ENCODE measurements around the gene FAM136A.
"Not testable (repeated sequence)": the region's sequence is repeated elsewhere in the genome, so short reads cannot be mapped to it uniquely, and the experiment has no call there.

Gene FAM136A

DNA sequence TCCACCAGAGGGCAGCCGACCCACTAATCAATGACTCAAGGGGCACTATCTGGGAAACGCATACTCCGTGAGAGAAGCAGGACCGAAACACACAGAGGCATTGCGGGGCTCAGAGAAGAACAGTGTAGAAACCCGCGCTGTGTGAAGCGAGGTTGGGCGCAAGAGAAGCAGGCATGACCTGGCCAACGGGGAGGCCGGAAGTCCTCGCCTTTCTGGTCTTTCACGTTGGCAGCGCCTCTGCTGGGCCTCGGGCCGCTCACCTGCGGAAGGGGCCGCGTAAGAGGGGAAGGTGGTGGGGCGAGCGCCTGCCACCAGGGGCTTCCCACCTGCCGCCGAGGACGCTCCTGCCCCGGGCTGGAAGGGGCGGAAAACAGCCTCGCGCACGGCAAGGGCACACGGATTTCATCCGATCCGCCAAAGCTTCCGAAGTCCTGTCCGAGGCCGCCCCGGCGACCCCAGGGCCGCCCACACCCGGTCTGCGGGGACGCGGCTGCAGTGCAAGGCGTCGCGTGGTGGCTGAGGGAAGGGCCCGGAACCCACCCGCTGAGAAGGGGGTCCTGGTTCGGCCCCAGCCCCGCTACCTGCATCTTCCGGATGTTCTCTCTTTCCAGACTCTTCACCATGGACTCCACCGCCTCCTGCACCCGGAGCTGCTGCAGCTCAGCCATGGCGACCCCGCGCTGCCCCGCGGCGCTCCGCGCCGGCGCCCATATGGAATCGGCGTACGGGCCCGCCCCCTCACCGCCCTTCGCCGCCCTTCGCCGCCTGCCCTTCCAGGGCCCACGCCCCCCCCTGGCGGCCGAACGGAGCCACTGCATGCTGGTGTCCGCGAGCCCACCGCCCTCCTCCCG lies at the start of gene FAM136A:
Gene FAM136A, minus strand, starts transcription at position 724 of the 851 bp plus-strand sequence. Its CDS starts 56 bp downstream, at position 668.
- DNase-seq: peak; percentile 82

DNA sequence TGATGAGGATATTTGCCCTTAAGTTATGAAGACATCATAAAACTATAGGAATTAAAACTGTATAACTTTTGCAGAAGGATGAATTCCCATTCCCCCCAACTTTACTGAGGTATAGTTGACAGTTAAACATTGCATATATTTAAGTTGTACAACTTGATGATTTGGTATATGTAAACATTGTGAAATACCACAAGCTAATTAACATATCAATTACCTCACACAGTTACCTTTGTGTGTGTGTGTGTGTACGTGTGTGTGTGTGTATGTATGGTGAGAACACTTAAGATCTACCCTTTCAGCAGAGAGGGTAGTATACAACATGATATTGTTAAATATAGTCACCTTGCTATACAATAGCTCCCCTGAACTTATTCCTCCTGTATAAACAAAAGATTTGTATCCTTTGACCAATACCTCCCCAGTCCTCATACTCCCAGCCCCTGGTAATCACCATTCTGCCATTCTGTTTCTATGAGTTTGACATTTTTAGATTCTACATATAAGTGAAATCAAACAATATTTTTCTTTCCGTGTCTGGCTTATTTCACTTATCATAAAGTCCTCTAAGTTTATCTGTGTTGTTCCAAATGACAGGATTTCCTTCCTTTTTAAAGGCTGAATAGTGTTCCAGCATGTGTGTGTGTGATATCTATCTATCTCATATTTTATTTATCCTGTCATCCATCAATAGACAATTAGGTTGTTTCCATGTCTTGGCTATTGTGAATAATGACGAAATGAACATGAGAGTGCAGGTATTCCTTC lies 48.2 kb upstream of the FAM136A start:
- DNase-seq: no peak

DNA sequence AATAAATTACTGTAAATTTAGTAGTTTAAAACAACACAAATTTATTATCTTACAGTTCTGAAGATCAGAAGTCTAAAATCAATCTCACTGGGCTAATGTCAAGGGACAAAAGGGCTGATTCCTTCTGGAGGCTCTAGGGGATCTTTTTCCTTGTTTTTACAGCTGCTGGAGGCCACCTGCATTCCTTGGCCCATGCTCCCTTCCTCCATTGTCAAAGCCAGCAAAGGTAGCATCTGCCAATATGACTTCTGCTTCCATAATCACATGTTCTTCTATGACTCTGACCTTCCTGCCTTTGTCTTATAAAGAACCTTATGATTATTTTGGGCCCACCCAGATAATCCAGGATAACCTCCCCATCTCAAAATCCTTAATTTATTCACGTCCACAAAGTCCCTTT lies 46.0 kb upstream of the FAM136A start:
- DNase-seq: no peak

DNA sequence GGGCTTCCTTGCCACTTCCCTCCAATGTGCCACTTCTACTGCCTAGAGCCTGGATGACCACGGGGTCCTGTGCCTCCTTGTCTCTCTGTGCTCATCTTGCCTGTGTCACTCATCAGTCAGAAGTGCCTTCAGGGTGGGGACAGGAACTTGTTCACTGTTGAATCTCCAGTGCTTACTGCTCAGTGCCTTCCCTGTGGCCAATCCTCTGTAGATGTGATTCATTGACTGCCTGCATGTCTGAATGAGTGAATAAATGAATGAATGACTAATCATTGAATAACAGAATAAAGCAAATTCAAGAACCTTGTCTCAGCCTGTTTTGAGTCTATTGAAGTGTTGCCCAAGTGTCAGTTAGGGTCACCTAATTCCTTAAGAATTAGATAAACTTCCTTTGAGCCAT lies 42.3 kb upstream of the FAM136A start:
- no peak for DNase-seq

DNA sequence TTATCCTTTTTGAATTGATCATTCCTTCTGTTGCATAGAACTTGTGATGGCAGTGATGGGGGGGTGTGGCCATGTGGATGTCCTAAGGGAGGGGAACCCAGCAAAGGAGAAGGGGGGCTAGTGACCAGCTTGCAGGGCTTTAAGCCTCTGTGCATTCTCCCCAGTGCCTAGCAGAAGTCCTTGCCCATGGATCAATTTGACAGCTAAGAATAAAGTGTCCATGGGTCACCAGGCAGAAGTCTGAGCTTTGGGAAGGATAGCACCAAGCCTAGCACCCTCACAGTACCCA lies 39.6 kb upstream of the FAM136A start:
- DNase-seq: no peak

DNA sequence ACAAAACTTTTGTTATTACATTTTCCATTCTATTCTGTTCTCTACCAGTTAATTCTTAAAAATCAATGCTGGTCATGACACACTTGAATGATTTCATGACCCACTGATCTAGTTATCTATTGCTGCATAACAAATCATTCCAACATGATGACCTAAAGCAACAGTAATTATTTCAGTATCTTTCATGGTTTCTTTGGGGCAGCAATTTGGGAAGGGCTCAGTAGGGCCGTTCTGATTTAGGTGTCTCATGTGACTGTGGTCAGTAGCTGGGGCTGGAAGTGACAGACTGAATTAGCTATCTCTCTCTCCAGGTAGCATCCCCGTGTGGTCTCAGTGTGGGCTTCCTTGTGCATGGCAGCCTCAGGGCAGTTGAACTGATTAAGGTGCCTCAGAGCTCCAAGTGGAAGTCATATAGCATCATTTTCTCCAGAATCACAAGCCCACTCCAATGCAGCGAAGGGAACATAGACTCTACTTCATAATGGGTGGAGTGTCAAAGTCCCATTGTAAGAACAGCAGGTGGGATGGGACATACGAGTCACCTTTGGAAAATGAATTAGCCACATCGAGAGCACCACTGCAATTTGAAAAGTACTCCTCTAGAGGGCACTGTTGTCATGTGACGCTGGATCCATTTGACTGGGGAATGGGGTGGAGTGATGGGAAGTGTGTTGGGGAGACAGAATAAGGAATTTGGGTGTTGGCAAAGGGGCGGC lies 39.1 kb upstream of the FAM136A start:
- DNase-seq: peak; percentile 15

DNA sequence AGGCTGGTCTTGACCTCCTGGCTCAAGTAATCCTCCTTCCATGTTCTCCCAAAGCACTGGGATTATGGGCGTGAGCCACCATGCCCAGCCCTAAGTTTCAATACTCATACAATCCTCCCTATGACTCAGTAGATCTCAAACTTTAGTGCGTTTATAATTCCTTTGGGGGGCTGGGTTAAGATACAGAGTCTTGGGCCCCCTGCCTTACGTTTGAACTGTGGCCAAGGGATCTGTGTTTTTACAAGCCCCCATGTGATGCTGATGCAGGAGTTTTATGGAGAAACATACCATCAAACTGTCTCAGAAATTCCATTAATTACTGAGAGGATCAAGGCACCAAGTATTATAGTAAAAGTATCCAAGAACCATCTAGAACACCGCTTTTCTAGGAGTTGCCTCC lies 38.2 kb upstream of the FAM136A start:
- DNase-seq: no peak

DNA sequence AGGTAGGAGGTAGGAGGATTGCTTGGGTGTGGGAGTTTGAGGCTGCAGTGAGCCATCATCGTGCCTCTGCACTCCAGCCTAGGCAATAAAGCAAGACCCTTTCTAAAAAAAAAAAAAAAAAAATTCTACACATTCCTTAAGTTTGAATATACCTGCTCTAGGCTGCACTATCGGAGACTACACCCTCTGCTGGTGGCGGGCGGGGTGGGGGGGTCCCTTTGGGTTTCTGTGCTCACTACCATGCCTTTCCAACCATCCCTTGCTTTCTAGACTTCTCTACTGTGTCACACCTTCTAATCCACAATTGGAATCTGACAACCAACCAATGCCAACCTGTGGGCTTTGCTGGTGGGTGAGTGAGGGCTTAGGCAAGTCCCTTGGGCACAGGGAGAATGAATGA lies 34.7 kb upstream of the FAM136A start:
- no peak for DNase-seq

DNA sequence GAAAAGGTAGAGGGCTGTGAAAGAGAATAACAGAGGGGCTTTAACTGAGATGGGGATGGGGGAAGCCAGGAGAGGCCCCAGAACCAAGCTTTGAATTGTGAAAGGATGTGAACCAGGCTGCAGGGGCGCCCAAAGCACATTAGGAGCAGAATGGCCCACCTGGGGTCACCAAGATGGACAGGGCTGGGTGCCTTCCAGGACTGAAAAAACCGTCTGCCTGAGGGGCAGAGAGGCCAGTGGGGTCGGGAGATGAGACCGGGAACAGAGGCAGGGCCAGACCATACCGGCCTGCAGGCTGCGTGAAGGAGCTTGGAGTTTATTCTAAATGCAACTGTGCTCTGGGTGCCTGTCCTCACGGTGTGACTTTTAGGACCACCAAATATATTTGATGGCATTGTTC lies 29.1 kb upstream of the FAM136A start:
- no peak for DNase-seq

DNA sequence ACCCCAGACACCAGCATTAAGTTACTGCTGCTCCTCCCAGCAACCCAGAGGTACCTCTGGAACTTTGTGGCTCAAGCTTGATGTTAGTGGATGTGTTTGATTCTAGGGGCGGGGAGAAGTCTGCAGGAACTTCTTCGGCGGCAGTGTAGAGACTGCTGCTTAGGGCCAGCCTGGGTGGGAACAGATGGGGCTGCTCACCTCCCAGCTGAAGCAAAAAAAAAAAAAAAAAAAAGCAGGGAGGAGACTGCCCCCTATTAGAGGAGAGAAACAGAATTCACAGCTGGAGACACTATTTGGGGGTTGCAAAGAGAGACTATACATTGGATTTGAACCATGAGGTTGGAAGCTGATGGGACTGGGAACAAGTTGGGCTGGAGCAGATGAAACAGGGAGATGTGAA lies 28.6 kb upstream of the FAM136A start:
- no peak for DNase-seq

DNA sequence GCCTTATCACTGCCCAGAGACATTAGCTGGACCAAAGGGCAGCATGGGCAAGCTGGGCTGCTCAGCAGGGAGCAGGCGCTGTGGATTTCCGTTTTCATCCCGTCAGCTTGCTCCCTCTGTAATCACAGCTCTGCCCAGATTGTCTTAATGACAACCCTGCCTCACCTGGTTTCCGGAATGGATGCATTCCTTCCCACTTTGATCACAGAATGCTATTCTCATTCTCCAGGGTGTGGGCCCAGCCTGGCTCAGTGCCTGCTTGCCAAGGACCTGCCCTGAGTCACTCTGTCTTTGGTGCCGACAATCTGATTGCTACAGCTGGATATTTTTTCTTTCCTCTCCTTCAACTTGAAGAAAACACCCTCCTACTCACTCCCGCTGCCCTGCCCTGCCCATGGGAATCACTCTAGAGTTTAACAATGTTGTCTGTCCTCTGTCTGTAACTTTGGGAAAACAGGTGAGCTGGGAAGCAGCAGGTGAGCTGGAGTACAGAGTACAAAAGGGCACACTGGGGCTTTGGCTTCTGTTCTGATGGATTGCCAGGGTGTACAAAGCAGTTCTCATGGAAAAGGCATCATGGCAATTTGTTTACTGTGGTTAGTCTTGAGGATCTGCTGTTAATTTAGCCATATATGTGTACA lies 27.2 kb upstream of the FAM136A start:
- no peak for DNase-seq

DNA sequence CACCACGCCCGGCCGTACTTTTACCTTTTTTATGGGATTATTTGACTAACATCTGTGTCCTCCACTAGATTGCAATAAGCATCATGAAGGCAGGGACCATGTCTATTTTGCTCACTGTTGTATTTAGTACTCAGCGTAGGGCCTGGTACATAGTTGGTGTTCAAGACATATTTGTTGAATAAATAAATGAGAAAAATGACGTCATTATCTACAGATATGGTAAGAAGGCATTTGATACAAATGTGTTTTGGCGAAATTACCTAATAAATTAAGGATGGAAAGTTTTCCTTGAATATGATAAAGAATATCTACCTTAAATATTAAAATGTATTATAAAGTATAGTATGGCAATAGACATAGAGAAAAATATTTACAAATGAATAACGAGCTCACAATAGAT lies 24.0 kb upstream of the FAM136A start:
- DNase-seq: no peak

DNA sequence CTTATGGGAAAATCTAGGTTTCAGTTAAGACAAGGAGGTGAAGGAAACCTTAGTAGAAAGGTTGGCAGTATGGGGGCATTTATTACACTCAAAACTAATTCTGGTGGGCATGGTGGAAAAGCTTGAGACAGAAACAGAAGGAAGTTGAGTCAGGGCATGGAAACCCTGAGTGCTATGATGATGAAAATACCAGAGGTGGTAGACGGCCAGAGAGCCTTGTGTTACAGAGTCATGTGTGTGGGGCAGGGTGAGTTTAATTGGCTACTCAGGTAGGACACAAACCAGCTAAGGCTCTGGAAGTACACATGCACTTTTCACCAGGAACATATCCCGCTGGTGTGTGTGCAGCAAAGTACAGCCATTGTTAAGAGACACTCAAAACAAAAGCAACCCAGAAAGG lies 20.7 kb upstream of the FAM136A start:
- DNase-seq: no peak

DNA sequence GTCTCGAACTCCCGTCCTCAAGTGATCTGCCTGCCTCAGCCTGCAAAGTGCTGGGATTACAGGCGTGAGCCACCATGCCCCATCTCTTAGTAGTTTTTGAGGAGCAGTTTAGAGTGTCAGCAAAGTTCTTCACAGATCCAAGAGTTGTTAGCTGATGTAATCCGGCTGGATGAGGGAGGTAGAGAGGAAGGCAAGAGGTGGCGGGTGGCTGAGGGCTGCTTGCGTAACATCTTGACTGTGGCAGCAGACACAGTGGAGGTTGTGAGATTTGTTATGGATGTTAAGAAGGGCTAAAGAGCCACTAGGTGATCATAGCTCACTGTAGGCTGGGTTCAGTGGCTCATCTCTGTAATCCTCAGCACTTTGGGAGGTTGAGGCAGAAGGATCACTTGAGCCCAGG lies 19.5 kb upstream of the FAM136A start:
- DNase-seq: no peak

DNA sequence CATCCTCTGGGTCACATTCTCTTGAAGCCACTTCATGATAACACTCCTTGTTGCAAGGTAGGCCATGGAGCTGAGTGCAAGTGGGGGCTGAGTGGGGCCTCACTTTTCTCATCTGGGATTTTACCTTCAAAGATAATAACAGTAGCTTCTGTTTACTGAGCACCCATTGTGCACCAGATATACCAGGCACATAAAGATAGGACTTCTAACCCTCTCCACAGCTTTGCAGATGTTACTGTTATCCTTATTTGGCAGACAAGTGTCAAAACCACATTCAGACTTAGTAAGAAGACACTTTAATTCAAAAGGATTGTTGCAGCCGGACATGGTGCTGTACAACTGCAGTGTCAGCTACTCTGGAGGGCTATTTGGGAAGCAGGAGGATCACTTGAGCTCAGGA lies 12.8 kb upstream of the FAM136A start:
- no peak for DNase-seq

DNA sequence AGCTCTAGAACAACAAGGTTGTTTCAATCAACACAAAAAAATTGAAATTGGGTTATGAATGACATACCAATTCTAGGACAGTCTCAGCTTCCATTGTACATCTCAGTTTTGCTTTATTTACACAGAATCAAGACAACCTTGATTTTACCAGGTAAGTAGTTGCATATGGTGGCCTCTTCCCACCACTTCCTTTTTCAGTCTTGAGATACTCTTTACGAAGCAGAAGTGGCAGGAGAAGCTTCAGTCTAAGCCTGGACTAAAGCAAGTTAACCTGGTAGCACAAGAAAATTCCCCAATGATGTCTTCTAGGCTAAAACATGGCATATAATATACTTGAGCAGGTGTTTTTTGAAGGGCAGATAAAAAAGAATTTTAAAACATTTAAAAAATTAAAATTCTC lies 10.7 kb upstream of the FAM136A start:
- DNase-seq: no peak

DNA sequence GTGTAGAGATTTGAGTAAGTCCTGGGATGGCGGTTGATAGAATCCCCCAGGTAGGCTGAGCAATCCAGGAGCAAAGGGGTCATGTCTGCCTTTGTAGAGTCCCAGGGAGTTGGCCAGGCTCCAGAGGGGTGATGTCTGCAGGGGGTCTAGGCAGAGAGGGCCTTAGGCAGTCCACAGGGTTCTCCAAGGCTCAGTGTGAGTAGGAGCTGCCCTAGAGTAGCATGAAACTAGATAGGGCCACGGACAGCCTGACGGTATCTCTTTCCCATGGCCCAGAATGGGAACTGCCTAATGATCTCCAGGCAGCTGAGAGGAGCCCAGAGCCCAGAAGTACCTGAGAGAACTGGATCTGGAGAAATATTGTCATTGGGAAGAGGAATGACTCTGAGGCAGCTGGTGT lies 9.0 kb upstream of the FAM136A start:
- no peak for DNase-seq

DNA sequence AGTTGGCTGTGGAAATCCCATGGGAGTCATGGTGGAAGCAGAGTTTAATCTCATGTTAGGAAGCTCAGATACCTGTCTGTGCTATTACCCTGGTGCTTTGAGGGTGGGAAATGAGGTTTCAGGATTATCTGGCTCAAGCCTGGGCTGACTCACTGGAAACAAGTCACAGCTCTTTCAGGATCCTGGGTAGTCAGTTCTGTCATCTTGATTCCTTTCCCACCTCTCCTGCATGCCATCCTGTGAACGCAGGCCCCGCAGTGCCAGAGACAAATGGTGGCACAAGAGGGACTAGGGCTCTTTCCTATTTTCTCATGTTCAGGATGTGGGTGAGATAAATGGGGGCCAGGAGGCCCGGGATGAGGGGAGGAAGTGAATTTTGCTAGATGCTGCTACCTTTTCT lies 3.7 kb upstream of the FAM136A start:
- DNase-seq: no peak

DNA sequence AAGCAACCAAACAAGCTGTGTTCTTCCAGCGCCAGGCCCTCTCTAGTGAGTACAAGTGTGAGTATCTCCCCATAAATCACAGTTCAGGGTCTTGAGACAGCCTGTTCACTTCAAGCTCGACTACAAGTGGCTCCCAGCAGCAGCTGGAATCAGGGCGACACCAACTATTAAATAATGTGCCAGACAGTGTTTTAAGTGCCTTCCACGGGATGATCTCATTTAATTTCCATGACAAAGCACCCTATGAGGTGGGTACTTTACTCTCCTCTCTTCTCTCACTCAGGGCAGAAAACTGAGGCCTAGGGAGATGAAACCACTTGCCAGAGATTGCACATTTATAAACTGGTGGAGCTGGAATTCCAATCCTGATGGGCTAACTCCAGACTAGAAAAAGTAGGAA lies 2.6 kb upstream of the FAM136A start:
- DNase-seq: no peak

DNA sequence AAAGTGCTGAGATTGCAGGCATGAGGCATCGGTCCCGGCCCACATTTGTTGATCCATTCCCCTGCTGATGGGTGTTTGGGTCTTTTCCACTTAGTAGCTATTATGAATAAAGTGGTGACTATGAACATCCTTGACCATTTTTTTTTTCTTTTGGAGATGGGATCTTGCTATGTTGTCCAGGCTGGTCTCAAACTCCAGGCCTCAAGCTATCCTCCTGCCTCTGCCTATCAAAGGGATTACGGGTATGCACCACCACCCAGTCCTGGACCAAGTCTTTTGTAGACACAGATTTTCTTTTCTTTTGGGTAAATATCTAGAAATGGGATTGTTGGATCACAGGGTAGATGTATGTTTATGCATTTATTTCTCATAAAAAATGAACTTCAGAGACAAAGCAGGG lies 1.3 kb upstream of the FAM136A start:
- DNase-seq: no peak

DNA sequence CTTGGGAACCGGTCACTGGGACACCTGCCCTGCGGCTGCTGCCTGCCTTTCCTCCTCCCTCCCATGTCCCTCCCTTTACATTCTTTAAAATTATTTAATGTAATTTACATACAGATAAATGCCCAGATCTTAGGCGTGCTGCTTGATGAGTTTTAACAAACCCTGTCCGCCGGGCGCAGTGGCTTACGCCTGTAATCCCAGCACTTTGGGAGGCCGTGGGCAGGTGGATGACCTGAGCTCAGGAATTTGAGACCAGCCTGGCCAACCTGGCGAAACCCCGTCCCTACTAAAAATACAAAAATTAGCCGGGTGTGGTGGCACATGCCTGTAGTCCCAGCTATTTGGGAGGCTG lies 304 bp upstream of the FAM136A start:
- DNase-seq: not testable (repeated sequence)

DNA sequence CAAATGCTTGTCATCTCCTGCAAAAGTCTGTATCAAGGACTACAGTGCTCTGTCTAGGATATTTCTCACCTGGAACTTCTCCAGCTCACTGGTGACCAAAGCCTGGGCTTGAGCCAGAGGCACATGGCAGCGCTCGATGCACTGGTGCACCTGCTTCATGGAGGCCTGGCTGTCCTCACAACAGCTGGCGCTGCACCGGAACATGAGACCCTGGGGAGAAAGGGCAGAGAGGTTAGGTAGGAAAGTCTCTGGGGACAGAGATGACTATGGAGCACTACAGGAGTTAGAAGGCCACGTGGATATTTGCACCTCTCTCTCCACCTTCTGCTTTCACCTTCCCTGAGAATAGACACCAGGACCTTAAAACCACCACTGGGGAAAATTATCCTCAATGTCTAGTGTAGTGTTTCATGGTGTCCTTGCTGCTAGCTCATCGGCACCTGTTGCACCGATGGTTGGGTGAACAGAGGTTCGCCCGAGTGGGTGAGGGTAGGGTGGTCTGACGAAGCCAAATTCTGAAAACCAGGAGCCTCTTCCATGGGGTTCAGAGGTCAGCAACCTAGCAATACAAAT lies 1.0 kb downstream of the FAM136A start:
- DNase-seq: no peak

DNA sequence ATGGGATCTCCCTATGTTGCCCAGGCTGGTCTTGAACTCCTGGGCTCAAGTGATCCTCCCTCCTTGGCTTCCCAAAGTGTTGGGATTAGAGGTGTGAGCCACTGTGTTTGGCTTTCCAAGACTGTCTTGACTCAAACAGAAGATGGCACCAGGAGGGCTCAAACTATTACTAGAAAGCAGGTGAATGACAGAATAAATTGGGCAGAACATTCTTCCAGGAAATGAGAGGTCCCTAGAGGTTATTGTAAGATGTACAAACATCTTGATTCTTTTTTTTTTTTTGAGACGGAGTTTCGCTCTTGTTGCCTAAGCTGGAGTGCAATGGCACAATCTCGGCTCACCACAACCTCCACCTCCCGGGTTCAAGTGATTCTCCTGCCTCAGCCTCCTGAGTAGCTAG lies 4.0 kb downstream of the FAM136A start:
- not testable (repeated sequence) for DNase-seq
